Suppressor macrophage treated with lipopolysaccharide for 1 hour (primary cell): ENCODE measurements around the gene STAT3.
"Not testable (repeated sequence)": the region's sequence is repeated elsewhere in the genome, so short reads cannot be mapped to it uniquely, and the experiment has no call there.

Experiments
- DNase-seq, 3 donors: peaks; one replicate each; pipeline ENCODE4 v3.0.0-alpha.2; 2020 to 2022

STAT3 gene

DNA sequence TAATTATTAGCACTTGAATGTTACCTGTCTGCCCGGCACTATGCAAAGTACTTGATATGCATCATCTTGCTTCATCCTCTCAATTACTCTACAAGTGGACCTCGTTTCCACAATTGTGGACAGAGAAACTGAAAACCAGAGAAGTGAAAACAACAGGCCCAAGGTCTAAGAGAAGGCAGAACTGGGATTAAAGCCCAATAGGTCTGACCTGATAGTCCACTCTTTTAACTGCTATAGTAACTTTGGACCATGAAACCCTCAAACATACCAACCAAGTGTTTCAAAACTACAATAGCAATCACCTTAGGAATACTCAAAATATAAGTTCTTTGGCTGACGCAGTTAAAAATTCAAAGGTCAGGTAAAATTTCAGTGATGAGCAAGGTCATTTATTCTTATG lies 7.3 kb downstream of the STAT3 start:
- no peak for DNase-seq

DNA sequence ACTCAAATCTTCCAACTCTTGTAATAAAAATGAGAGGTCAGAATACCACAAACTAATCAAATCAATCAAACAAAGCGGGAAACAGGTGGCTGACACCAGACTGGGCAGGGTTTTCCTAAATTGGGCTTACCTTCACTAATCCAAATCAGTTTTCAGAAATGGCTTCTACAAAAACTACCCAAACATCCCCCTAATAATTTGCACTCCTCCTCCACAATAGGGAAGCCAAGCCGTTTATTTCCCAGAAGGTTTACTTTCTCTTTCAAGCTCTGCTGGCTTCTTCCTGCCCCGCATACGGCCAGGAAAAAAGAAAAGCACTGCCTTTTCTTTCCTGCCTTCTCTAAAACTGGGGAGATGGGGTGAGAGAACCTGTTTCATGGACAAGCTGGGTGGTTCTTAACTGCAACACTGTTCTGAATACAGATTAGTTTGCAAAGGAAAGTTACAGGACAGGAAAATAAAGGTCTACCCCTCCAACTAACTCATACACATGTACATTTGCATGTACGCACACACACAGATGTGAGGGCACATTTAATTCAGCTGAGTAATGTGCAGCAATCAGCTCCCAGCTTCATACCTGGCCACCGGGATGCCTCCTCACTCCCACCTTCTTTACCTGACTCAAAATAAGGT lies 9.2 kb downstream of the STAT3 start:
- DNase-seq, result peak; percentile 76 to 87 (median 78)

DNA sequence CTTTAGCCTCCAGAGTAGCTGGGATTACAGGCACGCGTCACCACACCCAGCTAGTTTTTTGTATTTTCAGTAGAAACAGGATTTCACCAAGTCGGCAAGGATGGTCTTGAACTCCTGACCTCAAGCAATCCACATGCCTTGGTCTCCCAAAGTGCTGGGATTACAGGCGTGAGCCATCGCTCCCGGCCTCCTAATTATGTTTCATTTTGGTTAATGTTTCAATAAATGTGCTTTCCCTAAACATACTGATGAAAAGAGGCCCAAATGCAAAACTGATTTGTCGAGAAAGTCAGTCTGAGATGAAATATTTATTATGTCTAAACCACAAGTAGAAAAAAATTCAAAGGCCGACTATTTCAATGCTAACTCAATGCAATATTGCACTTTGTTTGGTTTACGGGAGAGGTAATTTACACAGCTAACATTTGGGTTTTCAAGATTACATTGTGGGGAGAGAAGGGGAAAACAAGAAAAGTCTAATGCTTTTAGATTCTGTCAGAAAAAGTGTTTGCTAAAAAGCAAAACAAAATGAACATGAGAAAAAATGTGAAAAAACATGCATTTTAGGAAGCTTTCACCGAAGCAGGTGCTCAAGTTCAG lies 9.8 kb downstream of the STAT3 start:
- no peak for DNase-seq

DNA sequence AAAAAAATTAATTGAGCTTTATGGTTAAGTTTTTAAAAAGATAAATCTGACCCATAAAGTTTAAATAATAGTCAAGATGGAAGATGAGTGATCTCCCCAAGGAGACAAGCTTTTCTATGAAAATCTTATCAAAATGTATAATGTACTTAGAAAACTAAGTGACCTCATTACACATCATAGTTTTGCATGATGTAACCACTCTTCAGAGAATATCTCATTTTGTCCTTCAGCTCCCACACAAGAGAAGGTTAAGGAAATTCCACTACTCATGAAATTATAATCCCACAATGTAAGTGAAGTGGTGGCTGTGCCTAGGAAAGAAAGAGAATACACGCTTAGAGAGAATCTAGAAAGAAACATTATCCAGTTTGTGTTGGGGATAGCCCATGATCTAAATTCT lies 14.3 kb downstream of the STAT3 start:
- DNase-seq, result peak in 2 of 3 donors; percentile 26 to 47

DNA sequence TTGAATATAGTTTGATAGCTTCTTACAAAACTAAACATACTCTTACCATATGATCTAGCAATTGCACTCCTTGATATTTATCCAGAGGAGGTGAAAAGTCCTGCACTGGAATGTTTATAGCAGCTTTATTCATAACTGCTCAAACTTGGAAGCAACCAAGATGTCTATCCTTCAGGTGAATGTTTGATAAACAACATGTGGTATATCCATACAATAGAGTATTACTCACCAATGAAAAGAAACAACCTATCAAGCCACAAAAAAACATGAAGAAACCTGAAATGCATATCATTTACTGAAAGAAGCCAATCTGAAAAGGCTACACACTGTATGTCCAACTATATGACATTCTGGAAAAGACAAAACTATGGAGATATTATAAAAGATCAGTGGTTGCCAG lies 16.1 kb downstream of the STAT3 start:
- DNase-seq, result no peak

DNA sequence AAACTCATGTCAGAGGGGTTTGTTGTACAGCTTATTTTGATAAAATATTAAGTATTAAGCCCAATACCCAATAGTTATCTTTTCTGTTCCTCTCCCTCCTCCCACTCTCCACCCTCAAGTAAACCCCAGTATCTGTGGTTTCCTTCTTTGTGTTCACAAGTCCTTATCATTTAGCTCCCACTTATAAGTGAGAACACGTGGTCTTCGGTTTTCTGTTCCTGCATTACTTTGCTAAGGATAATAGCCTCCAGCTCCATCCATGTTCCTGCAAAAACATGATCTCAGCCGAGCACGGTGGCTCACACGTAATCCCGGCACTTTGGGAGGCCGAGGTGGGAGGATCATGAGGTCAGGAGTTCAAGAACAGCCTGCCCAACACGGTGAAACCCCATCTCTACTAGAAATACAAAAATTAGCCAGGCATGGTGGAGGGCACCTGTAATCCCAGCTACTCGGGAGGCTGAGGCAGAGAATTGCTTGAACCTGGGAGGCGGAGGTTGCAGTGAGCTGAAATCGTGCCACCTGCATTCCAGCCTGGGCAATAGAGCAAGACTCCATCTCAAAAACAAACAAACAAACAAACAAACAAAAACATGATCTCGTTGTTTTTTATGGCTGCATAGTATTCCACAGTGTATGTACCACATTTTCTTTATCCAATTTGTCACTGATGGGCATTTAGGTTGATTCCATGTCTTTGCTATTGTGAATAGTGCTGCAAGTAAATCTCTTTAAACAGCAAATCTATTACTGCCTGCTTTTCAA lies 19.3 kb downstream of the STAT3 start:
- DNase-seq, result not testable (repeated sequence)

DNA sequence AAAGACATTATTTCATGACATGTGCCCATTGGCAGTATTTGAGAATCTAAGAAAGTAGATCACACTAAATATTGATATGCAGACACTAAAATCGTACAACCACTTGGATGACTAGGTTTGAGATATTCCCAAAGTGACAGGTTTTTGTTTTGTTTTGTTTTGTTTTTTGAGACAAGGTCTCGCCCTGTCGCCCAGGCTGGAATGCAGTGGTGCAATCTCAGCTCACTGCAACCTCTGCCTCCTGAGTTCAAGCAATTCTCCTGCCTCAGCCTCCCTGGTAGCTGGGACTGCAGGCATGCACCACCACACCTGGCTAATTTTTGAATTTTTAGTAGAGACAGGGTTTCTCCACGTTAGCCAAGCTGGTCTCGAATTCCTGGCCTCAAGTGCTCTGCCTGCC lies 19.9 kb downstream of the STAT3 start:
- DNase-seq, result not testable (repeated sequence)

DNA sequence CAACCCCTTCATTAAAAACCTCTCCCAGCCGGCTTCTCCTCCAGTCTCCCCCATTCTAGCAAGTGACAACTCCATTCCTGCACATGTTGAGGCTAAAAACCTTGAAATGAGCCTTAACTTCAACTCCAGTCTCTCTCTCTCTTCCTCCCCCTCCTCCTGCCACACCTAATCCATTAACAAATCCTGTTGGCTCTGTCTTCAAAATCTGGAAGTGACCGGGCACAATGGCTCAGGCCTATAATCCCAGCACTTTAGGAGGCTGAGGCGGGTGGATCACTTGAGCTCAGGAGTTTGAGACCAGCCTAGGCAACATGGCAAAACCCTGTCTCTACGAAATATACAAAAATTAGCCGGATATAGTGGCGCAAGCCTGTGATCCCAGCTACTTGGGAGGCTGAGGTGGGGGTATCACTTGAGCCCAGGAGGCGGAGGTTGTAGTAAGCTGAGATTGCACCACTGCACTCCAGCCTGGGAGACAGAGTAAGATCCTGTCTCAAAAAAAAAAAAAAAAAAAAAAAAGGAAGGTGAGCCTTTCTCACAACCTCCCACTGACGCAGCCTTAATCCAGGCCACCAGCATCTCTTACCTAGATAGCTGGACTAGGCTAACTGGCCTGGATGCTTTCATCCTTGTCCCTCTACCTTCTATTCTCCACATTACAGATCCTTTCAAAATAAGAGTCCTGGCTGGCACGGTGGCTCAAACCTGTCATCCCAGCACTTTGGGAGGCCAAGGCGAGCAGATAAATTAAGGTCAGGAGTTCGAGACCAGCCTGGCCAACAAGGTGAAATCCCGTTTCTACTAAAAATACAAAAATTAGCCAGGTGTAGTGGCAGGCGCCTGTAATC lies 21.8 kb downstream of the STAT3 start:
- peak in 1 of 3 donors; percentile 31 for DNase-seq

DNA sequence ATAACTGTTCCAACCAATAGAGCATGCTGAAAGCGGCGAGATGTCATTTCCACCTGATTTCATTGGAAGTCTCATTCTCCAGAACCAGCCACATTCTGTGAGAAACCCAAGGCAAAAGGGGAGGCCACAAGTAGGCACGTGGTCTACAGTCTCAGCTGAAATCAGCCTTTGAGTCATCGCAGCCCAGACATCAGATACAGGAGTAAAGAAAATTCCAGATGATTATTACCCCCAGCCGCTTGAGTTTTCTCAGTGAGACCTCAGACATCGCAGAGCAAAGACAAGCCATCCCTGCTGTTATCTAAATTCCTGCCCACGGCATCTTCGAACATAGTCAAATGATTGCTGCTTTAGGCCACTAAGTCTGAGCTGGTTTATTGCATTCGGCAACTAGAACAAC lies 23.1 kb downstream of the STAT3 start:
- DNase-seq, result peak; percentile 54 to 60 (median 60)

DNA sequence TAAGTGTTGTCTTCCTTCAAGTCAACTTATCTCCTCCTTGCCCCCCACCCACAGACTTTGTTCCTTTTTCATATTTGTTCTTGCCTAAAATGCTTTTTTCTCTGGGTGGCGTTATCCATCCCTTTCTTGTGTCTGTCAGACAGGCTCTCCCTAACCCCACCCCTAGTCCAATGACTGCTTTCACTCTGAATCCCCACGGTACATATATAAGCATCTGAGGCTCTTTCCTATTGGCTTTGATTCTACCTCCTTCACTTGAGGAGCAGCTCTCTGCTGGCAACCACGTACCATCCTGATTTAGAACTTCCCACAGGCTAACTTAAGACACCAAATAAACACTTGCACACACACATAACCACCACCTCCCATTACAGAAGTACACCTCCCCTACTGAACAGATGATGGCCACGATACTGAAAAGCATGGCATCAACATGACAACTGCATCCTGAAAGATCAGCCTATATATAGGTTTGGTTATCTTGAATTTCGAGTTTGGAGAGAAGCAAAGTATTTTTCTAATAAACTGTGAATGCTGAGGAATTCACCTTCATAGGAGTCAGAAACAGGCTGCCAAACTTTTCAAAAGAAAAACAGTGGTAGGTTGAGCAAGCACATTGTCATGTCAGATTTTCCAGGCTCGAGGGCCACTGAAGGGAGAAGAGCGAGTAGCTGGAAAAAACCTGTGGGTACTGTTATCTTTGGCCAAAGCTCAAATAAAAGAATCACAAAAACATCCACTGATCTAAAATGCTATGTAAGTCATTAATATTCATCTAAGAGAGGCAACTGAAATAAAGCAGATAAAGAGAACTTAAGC lies 24.3 kb downstream of the STAT3 start:
- no peak for DNase-seq

DNA sequence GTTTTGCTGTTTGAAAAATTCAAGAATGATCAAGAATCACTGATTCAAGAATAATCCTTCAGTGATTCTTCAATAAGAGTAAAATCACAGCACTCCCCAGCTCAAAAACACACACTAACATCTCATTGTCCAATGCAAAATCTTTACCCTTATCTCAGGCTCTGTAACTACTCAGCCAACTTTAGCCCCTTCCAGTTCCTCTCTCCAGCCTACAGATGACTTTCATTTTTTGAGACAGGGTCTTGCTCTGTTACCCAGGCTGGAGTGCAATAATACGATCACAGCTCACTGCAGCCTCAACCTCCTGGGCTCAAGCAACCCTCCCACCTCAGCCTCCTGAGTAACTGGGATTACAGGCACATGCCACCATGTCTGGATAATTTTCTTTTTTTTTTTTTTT lies 25.0 kb downstream of the STAT3 start:
- DNase-seq, result no peak

DNA sequence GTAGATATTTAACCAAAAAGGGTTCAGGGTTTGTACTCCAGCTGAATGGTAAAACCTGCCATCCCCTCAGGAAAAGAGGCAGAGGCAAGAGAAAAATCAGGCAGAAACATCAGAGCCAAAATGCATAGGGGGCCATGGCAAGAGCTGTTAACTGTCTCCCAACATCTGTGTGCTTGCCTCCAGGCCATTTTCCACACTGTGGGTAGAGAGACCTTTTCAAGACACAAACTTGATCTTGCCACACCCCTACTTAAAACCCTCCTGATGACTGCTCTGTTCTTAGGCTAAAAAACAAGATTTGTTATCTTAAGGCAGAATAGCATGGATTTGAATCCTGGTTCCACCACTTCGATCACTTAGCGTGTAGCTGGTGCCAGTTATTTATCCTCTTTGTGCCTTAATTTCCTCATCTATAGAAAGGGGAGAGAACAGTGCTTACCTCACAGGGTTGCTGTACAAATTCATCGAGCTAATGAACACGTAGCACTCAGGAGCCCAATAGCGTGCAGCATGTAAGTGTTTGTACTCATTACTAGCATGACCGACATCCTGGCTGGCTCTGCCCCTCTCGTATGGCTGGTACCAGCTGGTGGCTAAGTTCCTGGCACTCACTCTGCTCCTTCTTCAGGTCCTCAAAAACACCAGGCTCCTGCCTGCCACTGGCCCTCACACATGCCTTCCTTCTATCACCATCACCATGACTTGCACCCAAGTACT lies 25.8 kb downstream of the STAT3 start:
- no peak for DNase-seq

DNA sequence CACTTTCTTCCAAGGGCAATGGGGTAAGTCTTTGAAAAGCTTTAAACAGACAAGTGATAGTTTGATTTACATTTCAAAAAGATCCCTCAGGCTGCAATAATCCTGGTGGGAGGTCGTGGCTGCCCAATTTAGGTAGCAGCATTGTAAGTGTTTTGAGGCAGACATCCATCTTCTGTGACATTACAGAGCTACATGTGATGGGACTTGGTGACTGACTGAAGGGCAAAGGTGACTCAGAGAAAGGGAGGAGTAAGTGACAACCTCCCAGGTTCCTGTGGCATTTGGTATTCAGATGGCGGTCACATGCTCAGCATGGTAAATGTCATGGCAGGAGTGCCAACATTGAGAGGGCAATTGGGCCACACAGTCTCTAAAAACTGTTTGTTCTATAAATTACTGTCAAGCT lies 26.5 kb downstream of the STAT3 start:
- DNase-seq, result peak in 1 of 3 donors; percentile 44

DNA sequence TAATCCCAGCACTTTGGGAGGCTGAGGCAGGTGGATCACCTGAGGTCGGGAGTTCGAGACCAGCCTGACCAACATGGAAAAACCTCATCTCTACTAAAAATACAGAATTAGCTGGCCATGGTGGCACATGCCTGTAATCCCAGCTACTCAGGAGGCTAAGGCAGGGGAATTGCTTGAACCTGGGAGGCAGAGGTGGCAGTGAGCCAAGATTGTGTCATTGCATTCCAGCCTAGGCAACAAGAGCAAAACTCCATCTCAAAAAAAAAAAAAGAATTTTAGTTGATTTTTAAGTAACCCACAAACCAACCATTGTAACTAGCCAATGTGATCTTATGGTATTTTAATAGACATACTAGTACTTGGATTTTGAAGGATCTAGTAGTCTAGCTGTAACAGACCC lies 27.9 kb downstream of the STAT3 start:
- not testable (repeated sequence) for DNase-seq

DNA sequence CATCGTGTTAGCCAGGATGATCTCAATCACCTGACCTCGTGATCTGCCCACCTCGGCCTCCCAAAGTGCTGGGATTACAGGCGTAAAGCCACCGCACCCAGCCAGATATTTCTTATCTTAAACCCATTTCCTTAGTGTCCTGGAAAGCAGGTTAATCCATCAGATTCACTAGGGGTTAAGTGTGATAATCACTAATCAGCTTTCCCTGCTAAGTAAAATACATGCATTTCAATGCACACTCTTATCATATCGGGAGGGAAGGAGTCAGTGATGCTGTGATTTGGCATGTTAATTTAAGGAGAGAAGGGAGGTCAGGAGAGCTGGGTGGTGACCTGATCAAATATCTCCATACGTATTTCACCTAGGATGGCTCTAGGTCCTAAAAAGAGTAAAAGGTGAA lies 29.1 kb downstream of the STAT3 start:
- no peak for DNase-seq

DNA sequence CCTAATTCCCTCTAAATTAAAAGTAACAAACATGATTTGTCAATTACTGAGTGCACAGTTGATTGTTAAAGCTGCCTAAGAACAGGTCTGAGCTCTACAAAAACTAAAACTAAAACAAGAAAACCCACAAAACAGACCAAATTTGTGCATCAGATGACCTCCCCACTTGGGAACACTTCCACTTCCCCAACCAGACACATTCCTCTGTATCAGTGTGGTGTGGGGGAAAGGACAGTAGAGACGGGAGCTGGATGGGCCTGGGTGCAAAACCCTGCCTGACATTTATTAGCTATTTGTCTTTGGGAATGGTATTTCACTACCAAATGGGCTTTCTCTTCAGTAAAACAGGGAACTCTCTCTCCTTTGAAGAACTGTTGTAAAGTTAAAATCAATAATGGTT lies 29.8 kb downstream of the STAT3 start:
- peak in 2 of 3 donors; percentile 32 to 36 for DNase-seq

DNA sequence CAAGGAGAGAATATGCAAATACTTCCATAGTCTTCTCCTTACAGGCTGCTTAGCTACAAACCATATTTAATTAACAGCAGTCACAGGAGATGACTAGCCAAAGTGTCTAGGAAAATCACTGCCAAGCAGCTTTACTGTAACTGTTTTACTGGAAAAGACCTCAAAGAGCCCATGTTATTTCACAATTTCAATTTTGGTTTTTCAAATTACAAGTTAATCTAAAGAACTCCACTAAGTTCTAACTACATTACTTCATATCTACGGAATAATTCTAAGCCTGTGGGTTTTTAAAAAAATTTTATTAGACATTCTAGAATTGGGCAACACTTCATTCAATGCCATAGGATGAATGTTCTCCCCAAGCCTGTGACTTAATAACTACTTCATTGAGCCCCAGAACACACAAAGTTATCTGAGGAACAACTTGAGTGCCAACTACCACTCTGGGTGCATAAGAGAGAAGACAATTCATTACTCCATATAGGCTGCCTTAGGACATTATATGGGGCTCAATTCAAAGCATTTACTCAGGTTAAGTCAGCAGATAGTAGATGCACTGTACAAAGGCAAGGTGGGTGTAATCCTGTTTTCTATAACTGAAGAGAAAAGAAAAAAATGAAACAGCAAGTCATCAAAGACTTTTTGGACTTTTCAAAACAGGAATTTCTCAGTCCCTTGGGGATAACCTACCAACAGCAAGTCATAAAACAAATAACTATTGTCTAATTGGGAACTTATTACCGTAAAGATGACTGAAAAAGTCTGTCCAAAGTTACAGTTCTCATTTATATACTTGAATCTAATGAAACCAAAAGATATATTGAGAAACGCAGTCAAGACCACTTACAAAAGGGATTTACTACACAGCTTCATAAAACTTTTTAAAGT lies 33.0 kb downstream of the STAT3 start:
- DNase-seq, result peak; percentile 34 to 81 (median 56)

DNA sequence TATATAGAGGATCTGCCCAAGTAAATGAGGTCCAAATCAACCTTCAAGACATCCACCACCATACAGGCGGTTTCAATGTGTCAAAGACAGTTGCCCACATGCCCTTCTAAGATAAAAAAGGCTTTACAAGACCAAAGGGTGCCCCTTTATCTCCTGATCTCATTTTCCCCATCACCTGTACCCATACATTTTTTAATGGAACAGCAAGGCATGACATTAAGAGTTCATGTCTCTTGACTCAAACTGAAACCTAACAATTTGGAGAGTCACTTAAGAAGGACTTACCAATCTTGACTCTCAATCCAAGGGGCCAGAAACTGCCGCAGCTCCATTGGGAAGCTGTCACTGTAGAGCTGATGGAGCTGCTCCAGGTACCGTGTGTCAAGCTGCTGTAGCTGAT lies 40.1 kb downstream of the STAT3 start:
- no peak for DNase-seq

DNA sequence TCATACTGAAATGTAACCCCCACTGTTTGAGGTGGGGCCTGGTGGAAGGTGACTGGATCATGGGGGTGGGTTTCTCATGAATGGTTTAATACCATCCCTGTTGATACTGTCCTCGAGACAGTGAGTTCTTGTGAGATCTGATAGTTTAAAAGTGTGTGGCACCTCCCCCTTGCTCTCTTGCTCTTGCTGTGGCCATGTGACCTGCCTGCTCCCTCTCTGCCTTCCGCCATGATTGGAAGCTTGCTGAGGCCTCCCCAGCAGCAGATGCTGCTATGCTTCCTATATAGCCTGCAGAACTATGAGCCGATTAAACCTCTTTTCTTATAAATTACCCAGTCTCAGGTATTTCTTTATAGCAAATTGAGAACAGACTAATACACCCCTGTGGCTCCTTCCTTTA lies 40.6 kb downstream of the STAT3 start:
- no peak for DNase-seq

DNA sequence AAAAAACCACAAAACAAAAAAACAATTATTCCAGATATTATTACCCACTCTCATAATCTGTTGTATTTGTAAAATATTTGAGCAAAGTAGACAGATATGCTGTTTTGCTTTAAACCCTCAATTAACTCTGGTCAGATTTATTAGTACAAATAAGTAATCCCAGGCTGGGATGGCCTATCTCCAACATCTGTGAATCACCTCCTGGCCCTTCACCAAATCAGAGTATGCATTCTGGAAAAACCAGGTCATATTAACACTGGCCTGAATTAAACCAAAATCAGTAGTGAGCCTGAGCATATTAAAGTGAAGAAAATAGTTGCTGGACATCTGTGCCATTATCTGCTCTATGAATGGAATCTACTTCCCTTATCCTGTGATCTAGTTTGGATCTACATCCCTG lies 41.0 kb downstream of the STAT3 start:
- no peak for DNase-seq

DNA sequence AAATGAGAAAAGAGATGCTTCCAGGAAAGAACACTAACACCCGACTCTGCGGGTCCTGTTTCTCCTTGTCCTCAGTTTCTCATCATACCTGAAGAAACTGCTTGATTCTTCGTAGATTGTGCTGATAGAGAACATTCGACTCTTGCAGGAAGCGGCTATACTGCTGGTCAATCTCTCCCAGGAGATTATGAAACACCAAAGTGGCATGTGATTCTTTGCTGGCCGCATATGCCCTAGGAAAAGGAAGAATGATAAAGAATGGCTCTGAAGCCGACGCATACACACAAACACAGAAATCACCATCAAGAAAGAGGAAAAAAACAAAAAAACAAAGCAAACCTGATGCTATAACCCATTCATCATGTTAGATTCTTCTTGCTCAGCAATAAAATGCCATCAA lies 41.8 kb downstream of the STAT3 start:
- DNase-seq, result peak; percentile 65 to 74 (median 66)
